NCI-H146 treated with DMSO at 0.1 percent for 48 hours (cell line): ENCODE data around the gene F8.
A peak's percentile ranks its signal among the peaks of the same experiment; 100 is the strongest.
"Not testable (repeated sequence)": the region's sequence is repeated elsewhere in the genome, so short reads cannot be mapped to it uniquely, and the experiment has no call there.

Source experiments
- DNase-seq: peaks from one replicate; lab custom pipeline; 2025; ENCODE audit not compliant: unreplicated experiment; lab: John Stamatoyannopoulos, UW

Gene F8

GRCh38 chrX:154885549-154885948 lies 137.0 kb downstream of the F8 start:
- DNase-seq = not testable (repeated sequence)

GRCh38 chrX:154885057-154885456 lies 137.5 kb downstream of the F8 start:
- DNase-seq = not testable (repeated sequence)

GRCh38 chrX:154884069-154884468 lies 138.5 kb downstream of the F8 start:
- not testable (repeated sequence) for DNase-seq

GRCh38 chrX:154873329-154873728 lies 149.2 kb downstream of the F8 start:
- DNase-seq = no peak

- not testable (repeated sequence) for DNase-seq
Measured at GRCh38 chrX:154868522-154868921, 154.0 kb downstream of the F8 start.

- DNase-seq = no peak
Measured at GRCh38 chrX:154855256-154855655, 167.3 kb downstream of the F8 start.

GRCh38 chrX:154850957-154851611 lies 171.4 kb downstream of the F8 start:
- DNase-seq = no peak

- DNase-seq = peak; percentile 54
Measured at GRCh38 chrX:154840856-154841255, 181.7 kb downstream of the F8 start.

- DNase-seq = no peak
Measured at GRCh38 chrX:154836163-154836562, 186.4 kb downstream of the F8 start.

GRCh38 chrX:154834562-154834961 lies 188.0 kb downstream of the F8 start, which contains the start of gene SMIM9:
Gene SMIM9 (minus strand): TSS chrX:154834662. CDS start chrX:154830856, 3,806 bp downstream.
- DNase-seq = no peak

- no peak for DNase-seq
Measured at GRCh38 chrX:154833746-154834274, 188.7 kb downstream of the F8 start.

GRCh38 chrX:154829926-154830442 lies 192.5 kb downstream of the F8 start:
- no peak for DNase-seq

- DNase-seq = no peak
Measured at GRCh38 chrX:154829134-154829533, 193.4 kb downstream of the F8 start.

- no peak for DNase-seq
Measured at GRCh38 chrX:154828016-154828408, 194.5 kb downstream of the F8 start.

GRCh38 chrX:154827194-154828015 lies 195.1 kb downstream of the F8 start:
- DNase-seq = no peak

GRCh38 chrX:154825586-154825985 lies 196.9 kb downstream of the F8 start:
- not testable (repeated sequence) for DNase-seq

GRCh38 chrX:154824638-154825037 lies 197.9 kb downstream of the F8 start:
- no peak for DNase-seq

GRCh38 chrX:154822029-154822428 lies 200.5 kb downstream of the F8 start:
- DNase-seq = no peak

GRCh38 chrX:154821523-154821922 lies 201.0 kb downstream of the F8 start:
- DNase-seq = no peak

- DNase-seq = peak; percentile 74
Measured at GRCh38 chrX:154819771-154820341, 202.7 kb downstream of the F8 start.
